GM12864 (cell line): Measurements from ENCODE around the gene SLC4A1AP.

Experiments used
- DNase-seq: peaks from one replicate; pipeline ENCODE4 v3.0.0-alpha.2; 2011; ENCODE audit warnings: low read depth
- H3K4me3 ChIP-seq: 2 replicates; pipeline ENCODE4 v1.5.1; 2011; ENCODE audit warnings: mild to moderate bottlenecking, low read depth, low read length, control low read depth
- TF ChIP-seq, protein P1 (sequence below): IDR thresholded peaks from 2 replicates; pipeline ENCODE4 v1.5.1; 2011; ENCODE audit warnings: low read depth, mild to moderate bottlenecking, moderate library complexity, low read length, control low read depth, inconsistent platforms; ENCODE audit errors: missing control alignments

SLC4A1AP gene

DNA sequence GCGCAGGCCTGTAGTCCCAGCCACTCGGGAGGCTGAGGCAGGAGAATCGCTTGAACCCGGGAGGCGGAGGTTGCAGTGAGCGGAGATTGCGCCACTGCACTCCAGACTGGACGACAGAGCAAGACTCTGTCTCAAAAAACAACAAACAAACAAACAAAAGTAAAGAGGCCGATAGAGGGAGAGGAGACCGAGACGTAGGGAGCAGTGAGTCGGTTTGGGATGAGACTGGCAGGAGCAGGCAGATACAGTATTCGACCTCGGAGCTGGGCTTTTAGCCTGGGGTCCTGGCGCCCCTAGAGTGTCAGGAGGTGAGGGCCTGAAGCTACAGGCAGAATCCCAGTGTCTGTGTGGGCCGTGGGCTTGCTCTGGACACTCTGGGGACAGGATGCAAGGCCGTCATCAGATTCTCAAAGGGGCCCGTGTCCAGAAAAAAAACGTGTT is 51.2 kb downstream of the SLC4A1AP start:
- no peak overlapping the region for H3K4me3 ChIP-seq
- TF ChIP-seq, protein P1, sequence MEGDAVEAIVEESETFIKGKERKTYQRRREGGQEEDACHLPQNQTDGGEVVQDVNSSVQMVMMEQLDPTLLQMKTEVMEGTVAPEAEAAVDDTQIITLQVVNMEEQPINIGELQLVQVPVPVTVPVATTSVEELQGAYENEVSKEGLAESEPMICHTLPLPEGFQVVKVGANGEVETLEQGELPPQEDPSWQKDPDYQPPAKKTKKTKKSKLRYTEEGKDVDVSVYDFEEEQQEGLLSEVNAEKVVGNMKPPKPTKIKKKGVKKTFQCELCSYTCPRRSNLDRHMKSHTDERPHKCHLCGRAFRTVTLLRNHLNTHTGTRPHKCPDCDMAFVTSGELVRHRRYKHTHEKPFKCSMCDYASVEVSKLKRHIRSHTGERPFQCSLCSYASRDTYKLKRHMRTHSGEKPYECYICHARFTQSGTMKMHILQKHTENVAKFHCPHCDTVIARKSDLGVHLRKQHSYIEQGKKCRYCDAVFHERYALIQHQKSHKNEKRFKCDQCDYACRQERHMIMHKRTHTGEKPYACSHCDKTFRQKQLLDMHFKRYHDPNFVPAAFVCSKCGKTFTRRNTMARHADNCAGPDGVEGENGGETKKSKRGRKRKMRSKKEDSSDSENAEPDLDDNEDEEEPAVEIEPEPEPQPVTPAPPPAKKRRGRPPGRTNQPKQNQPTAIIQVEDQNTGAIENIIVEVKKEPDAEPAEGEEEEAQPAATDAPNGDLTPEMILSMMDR = no peak
- no peak for DNase-seq

DNA sequence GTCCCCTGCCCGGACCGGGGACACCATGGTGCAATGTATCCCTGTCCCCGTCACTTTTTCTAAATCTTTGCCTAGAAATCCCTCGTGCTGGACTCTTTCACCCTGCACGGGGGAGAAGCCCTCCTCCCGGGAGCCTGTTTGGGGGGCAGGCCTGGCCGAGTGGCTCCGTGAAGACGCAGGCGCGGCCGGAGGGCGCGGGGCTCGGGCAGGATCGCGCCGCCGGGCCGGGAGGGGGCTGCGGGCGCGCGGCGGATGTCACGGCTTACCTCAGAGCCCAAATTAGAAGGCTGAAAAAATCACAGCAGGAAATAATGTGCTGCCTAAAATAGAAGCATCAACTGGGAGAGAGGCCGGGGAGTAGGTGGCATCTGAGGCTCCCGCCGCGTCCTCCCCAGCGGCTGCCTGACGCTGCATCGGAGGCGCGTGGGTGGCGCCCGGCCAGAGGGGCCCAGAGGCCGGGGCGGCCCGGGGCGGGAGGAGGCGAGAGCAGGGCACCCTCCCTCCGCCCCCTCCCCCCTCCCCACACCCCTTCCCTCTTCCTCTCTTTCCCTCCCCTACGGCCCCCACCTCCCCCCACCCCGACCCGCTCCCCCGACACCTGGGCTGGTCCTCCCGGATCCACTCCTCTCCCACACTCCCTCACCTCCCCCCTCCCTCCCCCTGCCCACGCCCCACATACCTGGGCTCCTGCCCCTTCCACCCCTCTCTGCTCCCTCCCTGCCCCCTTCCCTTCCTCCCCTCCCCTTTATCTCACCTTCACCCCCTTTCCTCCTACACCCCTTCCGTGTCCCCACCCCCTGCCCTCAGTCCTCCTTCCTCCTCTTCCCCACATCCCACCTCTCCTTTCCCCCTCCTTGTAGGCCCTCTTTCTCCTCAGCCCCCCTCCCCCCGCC is 51.9 kb downstream of the SLC4A1AP start:
- TF ChIP-seq, protein P1 = no peak
- no peak for DNase-seq
- no peak overlapping the region; the same call in 1 of the 2 replicates for H3K4me3 ChIP-seq

GRCh38 chr2:27716301-27717069 is 52.8 kb downstream of the SLC4A1AP start:
- no peak for DNase-seq
- TF ChIP-seq, protein P1 = no peak
- no peak overlapping the region for H3K4me3 ChIP-seq

- no peak for DNase-seq
- TF ChIP-seq, protein P1 = no peak
- no peak overlapping the region for H3K4me3 ChIP-seq
Measured at GRCh38 chr2:27717070-27717795, 53.5 kb downstream of the SLC4A1AP start.

DNA sequence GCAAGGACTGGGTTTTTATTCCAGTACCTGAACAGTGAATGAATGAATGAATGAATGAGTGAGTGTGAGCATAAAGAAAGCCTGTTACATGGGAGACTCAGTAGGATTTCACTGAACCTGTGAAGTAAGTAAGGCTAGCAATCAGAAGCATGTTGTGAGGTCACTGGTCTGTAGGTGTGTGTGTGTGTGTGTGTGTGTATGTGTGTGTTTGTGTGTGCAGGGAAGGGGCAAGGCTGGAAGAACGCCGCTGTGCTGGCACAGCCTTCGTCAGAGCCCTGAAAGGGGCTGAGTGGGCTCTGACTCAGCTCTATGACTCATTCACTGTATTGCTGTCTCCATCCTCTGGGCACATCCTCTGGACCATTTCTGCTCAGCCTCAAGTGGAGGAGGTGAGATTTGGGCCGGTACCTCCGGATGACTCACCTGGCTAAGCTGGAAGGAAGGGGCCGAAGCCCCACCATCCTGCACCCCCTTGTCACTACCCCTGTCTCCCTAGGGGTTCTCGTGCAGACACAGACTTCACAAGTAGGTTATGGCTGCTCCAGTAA is 56.4 kb downstream of the SLC4A1AP start:
- TF ChIP-seq, protein P1 = no peak
- peak; percentile 7 for DNase-seq
- no peak overlapping the region for H3K4me3 ChIP-seq

- no peak for DNase-seq
- TF ChIP-seq, protein P1 = no peak
- no peak overlapping the region for H3K4me3 ChIP-seq
Measured at GRCh38 chr2:27721335-27721734, 57.6 kb downstream of the SLC4A1AP start.
